Uterus (tissue), 2 donors: Measurements from ENCODE around the gene VAMP3.

ENCODE experiments used
- CTCF ChIP-seq, 4 experiments: fragments of 200-600 bp in 2 of 4; fragments of 450-650 bp in 2 of 4; sonication (generic) in 2 of 4; IDR thresholded peaks; one replicate each; pipeline ENCODE4 v1.5.1; 2016 to 2019; ENCODE audit warnings: antibody characterized with exemption in 4 of 4, mild to moderate bottlenecking in 2 of 4, moderate library complexity in 1 of 4
- POLR2A ChIP-seq, 2 donors: fragments of 450-650 bp; IDR thresholded peaks; one replicate each; pipeline ENCODE4 v1.6.1; 2016; ENCODE audit warnings: antibody characterized with exemption in 2 of 2, mild to moderate bottlenecking in 1 of 2, moderate library complexity in 1 of 2

- TF ChIP-seq CTCF (IDR thresholded peaks at IDR 0.05), result no peak
- TF ChIP-seq POLR2A (IDR thresholded peaks at IDR 0.05), result no peak
Observed at GRCh38 chr1:7826363-7826762, 55.3 kb downstream of the VAMP3 start.
